Measurements from ENCODE around the gene EMILIN1. TPM values are rescaled to one million over a fixed set of nuclear protein-coding genes. Genes with fewer than 3 reads are reported as not detected.

Gene EMILIN1
- total and polyA plus RNA-seq, 3 donors from 2014 or later: 29.2 to 50.7 (median 35.9) TPM

DNA sequence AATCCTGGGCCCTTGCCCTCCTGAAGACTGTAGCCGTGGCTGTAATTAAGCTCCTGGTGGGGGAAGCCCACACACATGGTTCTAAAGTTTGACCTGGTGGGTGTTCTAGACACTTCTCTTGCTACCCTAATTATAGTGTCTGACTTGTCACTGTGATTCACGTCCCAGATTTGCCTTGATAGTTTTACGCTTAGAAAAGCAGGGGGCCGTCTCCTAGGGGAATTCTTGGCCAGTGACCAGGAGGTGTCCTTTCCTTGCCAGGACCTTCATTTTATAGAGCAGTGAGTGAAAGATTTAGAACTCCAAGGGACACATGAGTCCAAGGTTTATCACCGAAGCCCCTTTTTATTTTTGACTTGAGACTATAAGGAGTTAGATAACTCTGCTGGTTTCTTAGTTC, 36.7 kb upstream of the EMILIN1 start:
- no peak for TF ChIP-seq POLR2A (IDR thresholded peaks at IDR 0.05)
- TF ChIP-seq, protein P1, sequence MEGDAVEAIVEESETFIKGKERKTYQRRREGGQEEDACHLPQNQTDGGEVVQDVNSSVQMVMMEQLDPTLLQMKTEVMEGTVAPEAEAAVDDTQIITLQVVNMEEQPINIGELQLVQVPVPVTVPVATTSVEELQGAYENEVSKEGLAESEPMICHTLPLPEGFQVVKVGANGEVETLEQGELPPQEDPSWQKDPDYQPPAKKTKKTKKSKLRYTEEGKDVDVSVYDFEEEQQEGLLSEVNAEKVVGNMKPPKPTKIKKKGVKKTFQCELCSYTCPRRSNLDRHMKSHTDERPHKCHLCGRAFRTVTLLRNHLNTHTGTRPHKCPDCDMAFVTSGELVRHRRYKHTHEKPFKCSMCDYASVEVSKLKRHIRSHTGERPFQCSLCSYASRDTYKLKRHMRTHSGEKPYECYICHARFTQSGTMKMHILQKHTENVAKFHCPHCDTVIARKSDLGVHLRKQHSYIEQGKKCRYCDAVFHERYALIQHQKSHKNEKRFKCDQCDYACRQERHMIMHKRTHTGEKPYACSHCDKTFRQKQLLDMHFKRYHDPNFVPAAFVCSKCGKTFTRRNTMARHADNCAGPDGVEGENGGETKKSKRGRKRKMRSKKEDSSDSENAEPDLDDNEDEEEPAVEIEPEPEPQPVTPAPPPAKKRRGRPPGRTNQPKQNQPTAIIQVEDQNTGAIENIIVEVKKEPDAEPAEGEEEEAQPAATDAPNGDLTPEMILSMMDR (IDR thresholded peaks at IDR 0.05): no peak
- intact Hi-C loops (cut with DNase I; ENCODE audit: low total_unique reads): no loop called here

GRCh38 chr2:27042159-27042661, 36.2 kb upstream of the EMILIN1 start:
- H3K27ac ChIP-seq: no peak overlapping the region
- no peak for TF ChIP-seq POLR2A (IDR thresholded peaks at IDR 0.05)
- TF ChIP-seq, protein P1 (IDR thresholded peaks at IDR 0.05): no peak
- WGBS, 2 donors: 60 to 62% methylated on average over 10 of the region's 10 CpGs
- no peaks in the 10 kb centered on the region for H3K4me1 ChIP-seq
- no peak overlapping the region for H3K4me3 ChIP-seq
- no peaks in the 10 kb centered on the region for H3K9me3 ChIP-seq
- intact Hi-C loops (cut with DNase I; ENCODE audit: low total_unique reads): no loop called here
- no peaks in the 10 kb centered on the region for H3K36me3 ChIP-seq (ENCODE audit: low read depth, missing control alignments)
- no peaks in the 10 kb centered on the region for H3K27me3 ChIP-seq
- no peak for DNase-seq

More for the DNA sequence above, 36.7 kb upstream of the EMILIN1 start:
- Histone ChIP-seq H3K27ac (no peak overlapping the region), H3K27me3 (no peaks in the 10 kb centered on the region), H3K4me1 (no peaks in the 10 kb centered on the region), H3K9me3 (no peaks in the 10 kb centered on the region), H3K4me3 (no peak overlapping the region), H3K36me3 (ENCODE audit: low read depth, missing control alignments) (no peaks in the 10 kb centered on the region)
- WGBS, 2 donors: 41 to 45% methylated on average over 5 of the region's 5 CpGs
- no peak for DNase-seq

DNA sequence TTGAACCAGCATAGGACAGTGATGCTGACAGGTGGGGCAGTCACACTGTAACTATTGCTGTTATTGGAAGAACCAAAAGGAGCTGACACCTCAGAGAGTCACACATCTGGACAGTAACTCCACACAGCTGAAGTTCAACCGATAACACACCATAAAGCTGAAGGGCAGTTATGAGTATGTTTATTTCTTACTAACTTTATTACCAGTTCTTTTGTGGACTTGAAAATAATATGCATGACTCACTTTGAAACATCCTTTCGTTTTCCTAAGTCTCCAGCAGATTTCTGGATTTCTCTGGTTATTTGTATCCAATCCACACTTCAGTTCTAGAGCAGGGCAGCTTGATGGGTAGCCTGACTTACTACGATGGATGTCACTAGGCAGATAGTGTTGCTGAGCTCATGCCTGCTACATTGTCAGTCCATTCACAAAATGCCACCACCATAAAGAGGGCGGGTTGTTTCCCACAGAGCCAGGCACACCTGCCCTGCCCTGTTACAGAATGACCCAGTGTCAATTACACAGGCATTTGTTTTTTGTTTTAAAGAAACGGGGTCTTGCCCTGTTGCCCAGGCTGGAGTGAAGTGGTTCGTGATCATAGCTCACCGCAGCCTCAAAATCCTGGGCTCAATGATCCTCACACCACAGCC, 35.3 kb upstream of the EMILIN1 start:
- no peak overlapping the region for H3K4me3 ChIP-seq
- 82 to 83% methylated on average over 7 of the region's 7 CpGs for WGBS, 2 donors
- intact Hi-C loops (cut with DNase I; ENCODE audit: low total_unique reads): no loop called here
- TF ChIP-seq, protein P1 (IDR thresholded peaks at IDR 0.05): no peak
- no peak for TF ChIP-seq POLR2A (IDR thresholded peaks at IDR 0.05)
- no peaks in the 10 kb centered on the region for H3K4me1 ChIP-seq
- H3K36me3 ChIP-seq (ENCODE audit: low read depth, missing control alignments): no peaks in the 10 kb centered on the region
- H3K27ac ChIP-seq: no peak overlapping the region
- H3K9me3 ChIP-seq: no peaks in the 10 kb centered on the region
- DNase-seq: no peak
- H3K27me3 ChIP-seq: no peaks in the 10 kb centered on the region

- peak; percentile 47 for DNase-seq
- Histone ChIP-seq H3K27ac (peak overlapping the region; percentile 94 to 95), H3K27me3 (no peaks in the 10 kb centered on the region), H3K4me1 (peaks cover 8% of the 10 kb centered on the region), H3K4me3 (peak overlapping the region; percentile 96 to 97), H3K36me3 (ENCODE audit: low read depth, missing control alignments) (no peaks in the 10 kb centered on the region), H3K9me3 (no peaks in the 10 kb centered on the region)
- TF ChIP-seq, protein P1 (IDR thresholded peaks at IDR 0.05): no peak
- WGBS, 2 donors: 13 to 16% methylated on average over 16 to 28 of the region's 52 CpGs
- intact Hi-C loops (cut with DNase I; ENCODE audit: low total_unique reads): no loop called here
These were observed 28.8 kb upstream of the EMILIN1 start for GRCh38 chr2:27049422-27050280.
